GM19043 (cell line): ENCODE results near the gene AQP3.
"Not testable (repeated sequence)": the region's sequence is repeated elsewhere in the genome, so short reads cannot be mapped to it uniquely, and the experiment has no call there.

Experiments used
- ATAC-seq: cut with Tn5 transposase; IDR thresholded peaks from one replicate; pipeline ENCODE4 v1.9.1; 2021; ENCODE audit warnings: low read depth; ENCODE audit not compliant: unreplicated experiment

The AQP3 gene

DNA sequence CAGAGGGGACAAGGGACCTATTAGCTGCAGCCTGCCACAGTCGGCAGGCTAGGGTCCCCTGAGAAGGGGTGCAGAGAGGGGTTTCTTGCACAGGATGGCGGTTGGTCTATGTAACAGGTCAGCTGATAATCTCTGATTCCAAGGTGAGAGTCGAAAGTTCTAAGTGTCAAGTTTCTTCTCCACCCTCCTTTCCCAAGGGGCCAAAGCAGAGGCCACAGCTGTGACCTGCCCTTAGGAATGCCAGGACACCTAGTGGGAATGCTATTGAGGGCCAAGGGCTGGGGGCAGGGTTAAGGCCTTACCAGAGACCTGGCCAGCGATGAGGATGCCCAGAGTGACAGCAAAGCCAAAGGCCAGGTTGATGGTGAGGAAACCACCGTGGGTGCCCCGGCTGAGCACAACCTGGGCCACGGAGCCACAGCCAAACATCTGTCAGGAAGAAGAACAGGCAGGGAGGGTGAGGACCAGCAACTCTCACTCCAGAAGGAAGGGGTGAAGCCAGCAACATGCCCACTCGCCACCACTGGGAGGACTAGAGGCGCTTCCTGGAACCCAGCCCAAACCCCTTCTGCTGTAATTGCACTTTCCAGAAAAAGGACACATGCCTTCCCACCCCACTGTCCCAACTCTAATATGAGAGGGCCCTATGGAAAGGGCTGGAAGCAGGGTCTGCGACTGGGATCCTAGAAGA, 3.8 kb downstream of the AQP3 start:
- ATAC-seq: no peak

DNA sequence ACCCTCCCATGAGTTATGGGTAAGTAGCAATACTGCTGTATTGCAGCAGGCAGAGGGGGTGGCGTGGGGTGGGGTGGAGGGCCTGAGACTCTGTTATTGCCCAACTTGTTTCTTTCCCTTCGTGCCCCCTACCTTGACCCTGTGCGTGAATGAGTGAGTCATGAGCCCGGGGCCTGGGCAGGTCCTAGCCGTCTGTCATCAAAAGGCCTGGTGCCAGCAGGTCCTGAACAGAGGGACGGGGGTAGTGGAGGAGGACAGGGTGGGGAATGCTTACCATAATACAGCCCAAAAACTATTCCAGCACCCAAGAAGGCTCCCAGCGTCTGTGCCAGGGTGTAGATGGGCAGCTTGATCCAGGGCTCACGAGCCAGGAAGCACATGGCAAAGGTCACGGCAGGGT, 4.3 kb downstream of the AQP3 start:
- ATAC-seq: no peak

DNA sequence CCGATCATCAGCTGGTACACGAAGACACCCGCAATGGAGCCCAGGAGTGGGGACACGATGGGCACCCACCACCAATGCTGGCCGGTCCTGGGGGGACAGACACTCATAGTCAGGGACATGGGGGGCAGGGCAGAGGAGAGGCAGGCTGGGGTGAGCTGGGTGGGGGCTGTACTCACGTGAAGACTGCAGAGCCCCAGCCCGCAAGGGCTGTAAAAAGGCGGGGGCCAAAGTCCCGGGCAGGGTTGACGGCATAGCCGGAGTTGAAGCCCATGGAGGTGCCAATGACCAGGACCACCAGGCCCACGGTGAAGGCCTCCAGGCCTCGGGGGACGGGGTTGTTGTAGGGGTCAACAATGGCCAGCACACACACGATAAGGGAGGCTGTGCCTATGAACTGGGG, 5.3 kb downstream of the AQP3 start:
- no peak for ATAC-seq

DNA sequence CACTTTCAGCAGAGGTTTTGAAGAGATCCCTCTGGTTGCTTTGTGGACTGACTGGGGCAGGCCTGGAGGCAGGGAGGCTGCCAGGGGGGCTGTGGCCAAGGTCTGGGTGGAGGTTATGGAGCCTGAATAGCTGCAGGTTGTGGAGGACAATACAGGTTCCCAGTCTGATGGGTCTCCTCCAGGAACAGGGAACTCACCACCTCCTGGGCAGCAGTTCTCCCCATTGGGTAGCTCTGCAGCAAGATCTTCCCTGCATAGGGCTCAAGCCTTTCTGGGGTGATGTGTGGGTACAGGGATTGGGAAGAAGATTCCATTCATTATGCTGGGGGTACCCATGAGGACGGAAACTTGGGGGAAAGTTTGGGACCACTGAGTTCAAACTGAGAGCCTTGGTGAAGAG, 6.8 kb downstream of the AQP3 start:
- no peak for ATAC-seq

DNA sequence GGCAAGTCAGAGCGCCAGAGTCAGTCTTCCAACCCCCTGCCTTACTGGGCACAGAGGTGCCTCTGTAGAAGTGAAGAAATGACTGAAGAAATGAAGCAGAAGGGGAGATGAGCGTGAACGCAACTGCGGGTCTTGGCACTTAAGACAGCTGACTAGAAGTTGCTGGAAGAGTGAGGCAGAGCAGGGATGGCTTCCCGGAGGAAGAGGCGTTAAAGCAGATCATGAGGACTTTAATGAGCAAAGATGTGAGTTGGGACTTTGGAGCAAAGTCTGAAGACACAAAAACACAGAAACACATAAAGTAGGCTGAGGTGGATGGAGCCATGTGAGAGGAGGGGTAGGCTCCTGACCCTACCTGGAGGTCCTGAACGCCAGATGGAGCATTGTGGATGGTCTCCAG, 7.2 kb downstream of the AQP3 start:
- ATAC-seq: no peak

DNA sequence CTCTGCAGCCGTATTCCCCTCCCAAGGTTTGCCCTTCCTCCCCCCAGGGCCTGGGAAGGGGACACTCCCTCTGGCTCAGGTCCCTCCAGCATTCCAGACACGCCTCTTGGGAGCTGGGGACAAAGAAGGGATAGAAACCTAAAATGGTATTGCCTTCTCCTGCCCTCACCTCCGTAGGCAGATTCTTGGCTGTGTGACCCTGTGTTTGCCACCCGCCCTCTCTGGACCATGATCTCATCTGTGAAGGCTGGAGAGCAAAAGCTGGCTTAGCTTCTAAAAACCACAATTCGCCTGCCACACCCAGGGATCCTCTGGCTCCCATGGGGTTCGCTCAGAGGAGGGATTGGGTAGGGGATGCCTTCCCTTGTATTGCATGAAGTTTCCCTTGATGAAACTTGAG, 7.7 kb downstream of the AQP3 start:
- no peak for ATAC-seq

DNA sequence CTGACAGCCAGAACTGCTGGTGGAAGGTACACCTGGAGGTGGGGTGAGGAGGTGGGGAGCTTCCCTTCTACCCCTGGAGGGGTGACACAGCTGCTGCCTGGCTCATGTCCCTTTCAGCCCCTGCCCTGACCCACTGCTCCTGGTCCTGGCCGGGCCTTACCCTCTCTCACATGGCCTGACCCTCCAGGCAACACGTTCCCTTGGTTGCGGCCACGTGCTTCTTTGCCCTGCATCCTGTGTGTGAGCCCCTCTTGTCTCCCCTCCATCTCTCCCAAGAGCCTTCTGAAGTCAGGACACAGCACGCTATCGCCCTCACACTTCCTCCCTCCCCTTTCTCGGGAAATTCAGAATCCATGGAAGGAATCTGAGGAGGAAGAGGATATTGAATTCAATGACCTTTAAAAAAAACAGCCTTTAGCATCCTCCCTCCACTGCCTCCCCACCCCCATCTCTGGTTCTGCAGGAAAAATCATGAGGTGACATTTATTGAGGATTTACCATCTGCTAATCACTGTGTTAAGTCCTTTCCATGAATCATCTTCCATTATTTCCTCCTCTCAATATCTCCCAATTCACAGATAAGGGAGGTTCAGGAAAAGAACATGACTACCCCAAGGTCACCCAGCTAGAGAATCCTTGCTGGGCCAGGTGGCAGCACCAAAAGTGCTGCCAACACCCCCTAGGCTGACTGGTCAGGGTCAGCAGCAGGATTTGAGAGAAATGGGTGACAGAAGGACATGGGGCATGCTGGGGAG, 8.3 kb downstream of the AQP3 start:
- no peak for ATAC-seq

DNA sequence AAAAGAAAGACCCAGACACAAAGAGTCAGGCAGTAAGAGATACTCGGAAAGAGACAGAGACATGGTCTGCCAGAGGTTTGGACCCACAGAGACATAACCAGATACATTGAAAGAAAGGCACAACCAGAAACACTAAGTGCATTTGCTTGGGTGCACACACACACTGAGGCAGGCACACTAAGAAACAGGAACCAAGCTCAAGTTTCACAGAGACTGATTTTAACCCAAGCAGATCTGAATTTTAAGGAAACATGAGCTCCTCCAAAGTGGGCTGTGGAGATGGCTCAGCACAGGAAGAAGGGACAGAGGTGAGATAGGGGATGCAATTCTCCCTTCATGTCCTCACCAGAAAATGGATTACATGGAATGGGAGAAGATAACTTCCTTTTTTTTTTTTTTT, 9.5 kb downstream of the AQP3 start:
- ATAC-seq: no peak

DNA sequence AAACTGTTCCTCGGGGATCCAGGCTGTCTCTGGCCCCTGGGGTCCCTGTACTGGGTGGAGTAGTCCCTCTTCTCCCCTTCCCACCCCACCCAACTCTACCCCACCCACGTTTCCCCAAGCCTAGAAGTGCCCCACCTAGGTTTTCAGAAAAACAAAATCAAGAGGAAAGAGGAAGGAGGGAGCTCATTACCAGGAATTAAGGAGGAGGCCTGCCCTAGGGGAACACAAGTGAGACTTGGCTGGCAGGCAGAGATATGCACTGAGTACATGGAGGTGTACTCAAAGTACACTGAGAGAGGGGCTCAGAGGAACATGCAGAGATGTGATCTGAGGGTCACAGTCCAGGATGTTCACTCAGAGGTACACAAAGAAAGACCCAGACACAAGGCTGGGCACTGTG, 10.2 kb downstream of the AQP3 start:
- ATAC-seq: no peak

DNA sequence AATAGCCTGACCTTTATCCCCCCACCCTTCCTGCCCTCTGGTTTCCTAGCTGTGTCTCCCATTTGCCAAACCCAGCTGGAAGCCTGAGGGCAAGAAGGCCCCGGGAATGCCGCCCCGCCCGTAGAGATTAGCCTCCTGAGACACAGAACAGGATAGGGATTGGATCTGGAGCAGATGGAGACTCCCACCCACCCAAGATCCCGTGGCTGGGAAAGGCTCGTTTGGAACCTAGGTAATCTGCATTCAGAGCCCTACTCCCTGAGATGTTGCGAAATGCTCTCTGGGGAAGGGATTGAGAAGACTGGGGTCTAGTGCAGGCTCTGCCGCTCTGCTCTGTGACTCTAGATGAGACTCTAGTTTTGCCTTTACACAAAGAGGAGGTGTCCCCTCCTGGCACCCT, 10.9 kb downstream of the AQP3 start:
- ATAC-seq: no peak

DNA sequence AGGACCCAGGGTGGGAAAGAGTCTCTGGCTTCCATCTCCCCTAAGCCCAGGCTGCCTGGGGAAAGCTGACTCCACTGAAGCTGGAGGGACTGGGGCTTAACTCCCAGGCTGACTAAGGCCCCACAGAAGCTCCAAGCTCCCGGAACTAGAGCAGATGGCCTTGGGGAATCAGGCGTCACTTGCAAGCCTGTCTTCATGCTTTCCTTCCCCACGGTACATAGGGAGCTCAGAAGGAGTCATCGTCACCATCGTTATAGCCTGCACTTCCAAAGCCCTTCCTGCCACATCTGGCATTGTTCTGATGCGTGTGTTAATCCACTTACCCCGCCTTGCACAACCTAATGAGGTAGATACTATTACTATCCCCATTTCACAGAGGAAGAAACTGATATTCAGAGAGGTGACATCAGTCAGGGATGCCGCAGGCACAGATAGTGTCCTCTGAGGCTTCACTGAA, 11.5 kb downstream of the AQP3 start:
- ATAC-seq: no peak

DNA sequence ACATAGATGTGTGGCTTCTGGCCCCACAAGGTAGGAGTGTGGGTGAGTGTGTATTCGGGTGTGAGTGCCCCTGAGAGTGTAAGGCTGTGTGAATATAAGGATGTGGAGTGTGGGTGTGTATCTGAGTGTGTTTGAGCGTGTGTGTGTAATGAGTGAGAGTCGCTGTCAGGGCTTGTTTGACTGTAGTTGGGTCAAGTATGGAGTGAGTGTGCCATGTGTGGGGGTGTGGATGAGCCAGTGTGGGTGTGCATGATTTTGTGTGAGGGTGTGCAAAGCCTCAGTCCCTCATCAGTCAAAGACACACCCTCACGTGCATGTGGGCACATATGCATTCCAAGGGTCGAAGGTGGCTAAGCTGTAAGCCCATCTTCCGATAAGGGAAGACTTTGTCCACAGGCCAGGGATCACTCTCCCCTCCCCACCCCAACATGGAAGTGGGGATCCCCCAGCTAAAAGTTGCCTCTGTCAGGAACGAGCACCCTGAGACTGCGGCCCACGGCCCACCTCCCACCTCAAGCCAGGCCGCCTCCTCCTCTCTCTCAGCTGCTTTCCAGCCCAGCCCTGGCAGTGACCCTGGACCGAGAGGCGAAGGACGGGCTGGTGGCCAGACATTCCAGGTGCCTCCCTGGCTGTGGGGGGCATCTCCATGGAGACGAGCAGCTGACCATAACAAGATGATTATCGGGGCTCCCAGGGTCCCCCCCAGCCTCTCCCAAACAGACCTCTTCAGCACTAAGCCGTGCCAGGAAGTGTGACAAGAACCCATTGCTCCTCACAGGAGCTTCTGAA, 12.9 kb downstream of the AQP3 start:
- ATAC-seq: no peak

DNA sequence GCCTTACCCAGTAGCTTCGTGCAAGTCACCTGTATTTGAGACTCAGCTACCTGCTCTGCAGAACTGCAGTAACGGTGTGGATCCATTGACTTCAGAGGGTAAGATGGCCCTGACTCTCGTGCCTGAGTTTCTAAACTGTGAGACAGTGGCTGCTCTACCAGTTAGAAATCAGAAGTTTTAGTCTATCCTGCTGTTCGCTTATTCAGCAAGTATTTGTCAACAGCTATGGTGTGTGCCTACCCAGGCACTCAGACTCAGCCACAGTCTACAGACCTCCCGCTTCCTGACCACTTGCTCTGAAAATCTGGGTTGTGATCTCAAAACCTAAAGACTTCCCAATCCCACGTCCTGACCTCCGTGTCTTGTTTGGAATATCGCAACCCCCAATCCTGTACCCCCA, 13.5 kb downstream of the AQP3 start:
- no peak for ATAC-seq

DNA sequence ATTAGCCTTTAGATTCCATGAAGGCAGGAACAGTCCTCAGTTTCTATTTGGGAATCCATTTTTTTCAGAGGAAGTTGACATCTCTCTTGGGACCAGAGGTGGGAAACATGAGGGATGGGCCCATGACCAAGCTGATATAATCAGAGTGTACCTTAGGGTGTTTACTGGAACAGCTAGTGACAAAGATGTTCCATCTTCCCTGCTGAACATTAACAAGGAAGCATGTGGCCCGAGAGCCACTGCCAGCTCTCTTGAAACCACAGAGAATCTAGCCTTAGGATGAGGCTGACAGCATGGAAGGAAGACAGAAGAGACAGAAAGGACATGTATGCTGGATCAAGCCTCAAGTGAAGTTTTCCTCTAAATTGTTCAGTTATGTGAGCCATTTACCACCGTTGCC, 16.0 kb downstream of the AQP3 start:
- ATAC-seq: no peak

DNA sequence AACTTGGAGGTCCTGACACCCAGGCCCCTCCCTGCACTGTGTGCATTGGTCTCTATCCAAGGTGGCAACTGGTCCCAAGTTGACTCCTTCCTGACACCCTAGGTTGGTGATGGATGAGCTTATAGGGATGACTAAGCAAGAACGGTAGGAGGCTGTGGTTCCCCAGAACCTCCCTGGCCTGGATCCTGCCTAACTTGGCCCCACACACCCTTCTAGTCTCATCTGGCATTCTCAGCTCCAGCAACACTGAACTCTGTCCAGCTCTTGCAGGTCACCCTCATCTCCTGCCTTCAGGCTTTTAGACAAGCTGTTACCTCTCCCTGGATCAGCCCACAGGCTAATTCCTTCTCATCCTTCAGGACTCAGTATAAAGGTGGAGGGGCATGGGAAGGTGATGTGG, 16.5 kb downstream of the AQP3 start:
- no peak for ATAC-seq

DNA sequence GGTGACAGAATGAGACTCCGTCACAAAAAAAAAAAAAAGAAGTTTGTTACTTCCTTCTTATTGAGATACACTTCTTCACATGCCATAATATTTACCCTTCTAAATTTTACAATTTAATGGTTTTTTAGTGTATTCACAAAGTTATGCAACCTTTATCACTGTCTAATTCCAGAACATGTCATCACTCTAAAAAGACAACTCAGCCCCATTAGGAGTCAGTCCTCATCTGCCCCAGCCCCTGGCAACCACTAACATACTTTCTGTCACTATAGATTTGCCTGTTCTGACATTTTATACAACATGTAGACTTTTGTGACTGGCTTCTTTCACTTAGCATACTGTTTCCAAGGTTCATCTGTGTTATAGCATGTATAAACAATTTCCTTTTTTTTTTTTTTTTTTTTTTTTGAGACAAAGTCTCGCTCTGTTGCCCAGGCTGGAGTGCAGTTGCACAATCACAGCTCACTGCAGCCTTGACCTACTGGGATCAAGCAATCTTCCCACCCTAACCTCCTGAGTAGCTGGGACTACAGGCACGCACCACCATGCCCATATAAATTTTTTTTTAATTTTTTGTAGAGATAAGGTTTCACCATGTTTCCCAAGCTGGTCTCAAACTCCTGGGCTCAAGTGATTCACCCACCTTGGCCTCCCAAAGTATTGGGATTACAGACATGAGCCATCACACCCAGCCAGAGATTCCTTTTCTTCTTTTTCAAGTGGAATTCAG, 18.0 kb downstream of the AQP3 start:
- no peak for ATAC-seq

DNA sequence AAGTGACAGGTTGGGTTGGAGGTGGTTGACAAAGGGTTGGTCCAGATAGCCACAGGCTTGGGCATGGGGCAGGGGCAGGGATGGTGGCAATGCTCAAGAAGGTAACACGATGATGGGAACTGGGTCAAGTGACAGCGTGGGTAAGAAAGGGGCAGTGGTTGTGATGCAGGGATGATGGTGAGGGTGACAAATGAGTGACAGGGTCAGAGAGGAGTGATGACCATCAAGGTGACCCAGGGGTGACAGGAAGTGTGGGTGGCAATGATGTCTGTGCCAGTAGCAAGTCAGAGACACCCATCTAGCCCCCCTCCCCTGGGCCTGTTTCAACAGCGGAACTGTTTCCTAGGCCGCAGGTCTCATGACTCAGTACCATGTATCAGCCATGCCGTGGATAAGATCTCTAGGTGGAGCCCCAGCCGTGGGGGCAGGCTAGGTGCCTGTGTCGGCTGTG, 20.5 kb downstream of the AQP3 start:
- no peak for ATAC-seq

DNA sequence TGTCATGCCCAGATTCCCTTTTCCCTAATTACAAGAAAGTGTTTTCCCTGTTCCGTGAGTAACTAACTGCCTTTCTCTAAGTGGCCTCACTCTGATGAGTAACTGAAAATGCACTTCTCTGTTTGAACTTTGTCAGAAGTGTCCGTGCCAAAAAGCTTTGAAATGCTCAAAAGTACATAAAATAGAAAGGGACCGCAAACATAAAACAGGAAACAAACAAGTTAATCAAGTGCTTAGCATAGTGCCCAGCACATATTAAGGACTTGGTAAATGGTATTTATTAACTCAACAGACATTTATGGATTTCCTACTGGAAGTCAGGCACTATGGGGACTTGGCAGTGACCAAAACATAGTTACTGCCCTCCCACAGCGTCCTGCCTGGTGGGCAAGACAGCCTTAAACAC, 22.3 kb downstream of the AQP3 start:
- no peak for ATAC-seq

DNA sequence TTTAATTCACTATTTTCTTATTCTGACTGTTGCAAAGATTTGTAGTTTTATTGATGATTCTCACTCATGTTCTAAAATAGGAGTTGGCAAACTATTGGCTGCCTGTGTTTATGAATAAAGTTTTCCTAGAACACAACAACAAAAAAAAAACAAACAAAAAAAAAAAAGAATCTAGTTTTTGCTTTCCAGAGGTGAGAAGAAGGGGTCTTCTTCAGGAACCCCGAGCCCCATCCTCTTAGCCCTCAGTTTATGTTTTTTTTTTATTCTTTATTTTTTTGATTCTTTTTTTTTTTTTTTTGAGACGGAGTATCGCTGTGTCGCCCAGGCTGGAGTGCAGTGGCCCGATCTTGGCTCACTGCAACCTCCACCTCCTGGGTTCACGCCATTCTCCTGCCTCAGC, 22.9 kb downstream of the AQP3 start:
- ATAC-seq: not testable (repeated sequence)

DNA sequence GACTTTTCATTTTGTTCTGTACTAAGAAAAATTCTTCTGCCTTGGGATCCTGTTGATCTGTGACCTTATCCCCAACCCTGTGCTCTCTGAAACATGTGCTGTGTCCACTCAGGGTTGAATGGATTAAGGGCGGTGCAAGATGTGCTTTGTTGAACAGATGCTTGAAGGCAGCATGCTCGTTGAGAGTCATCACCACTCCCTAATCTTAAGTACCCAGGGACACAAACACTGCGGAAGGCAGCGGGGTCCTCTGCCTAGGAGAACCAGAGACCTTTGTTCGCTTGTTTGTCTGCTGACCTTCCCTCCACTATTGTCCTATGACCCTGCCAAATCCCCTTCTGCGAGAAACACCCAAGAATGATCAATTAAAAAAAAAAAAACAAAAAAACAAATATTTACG, 23.4 kb downstream of the AQP3 start:
- not testable (repeated sequence) for ATAC-seq
